Uterus (tissue), 2 donors: ENCODE measurements around the gene HMX3.

Experiments used
- POLR2A ChIP-seq, 2 donors: fragments of 450-650 bp; IDR thresholded peaks; one replicate each; pipeline ENCODE4 v1.6.1; 2016; ENCODE audit warnings: antibody characterized with exemption in 2 of 2, mild to moderate bottlenecking in 1 of 2, moderate library complexity in 1 of 2
- TF ChIP-seq, protein P1 (sequence below), 4 experiments: fragments of 200-600 bp in 2 of 4; fragments of 450-650 bp in 2 of 4; sonication (generic) in 2 of 4; IDR thresholded peaks; one replicate each; pipeline ENCODE4 v1.5.1; 2016 to 2019; ENCODE audit warnings: antibody characterized with exemption in 4 of 4, mild to moderate bottlenecking in 2 of 4, moderate library complexity in 1 of 4

DNA sequence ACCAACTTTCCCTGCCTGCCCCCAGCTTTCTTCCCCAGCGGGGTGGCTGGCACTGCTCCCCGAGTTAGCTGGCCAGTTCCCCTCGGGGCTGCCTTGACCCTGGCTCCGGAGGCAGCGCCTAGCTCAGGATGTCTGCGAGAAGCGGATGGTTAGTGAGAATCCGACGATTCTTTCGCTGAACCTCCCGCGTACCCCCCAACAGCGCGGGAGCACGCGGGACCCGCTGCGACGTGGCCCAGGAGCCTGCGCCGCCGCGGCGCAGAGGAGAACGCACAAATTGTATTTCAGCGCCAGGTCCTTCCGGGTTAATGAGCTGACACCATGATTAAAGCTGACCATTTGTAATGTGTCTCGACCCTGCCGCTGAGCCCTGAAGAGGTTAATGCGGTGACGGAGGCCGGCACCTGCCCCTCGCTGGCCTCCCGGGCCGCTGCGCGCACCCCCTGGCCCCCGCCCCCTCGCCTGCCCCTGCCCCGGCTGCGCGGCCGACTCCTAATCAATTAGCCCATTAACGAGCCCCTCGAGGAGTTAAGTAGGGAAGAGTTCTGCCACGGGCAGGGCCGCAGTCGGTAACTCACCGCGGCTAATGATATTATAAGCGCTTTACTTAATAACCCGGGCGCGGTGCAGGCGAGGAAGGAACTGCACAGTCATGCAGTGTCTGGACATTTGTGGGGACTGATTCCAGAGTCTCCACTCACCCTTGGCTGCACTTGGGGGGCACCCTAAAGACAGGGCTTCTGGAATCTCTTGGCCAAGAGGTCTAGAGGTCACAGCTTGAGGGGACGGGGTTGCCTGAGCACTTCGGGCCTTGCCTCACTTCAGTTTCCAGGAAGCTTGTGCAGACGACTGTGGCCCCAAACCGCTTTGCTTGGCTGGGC lies 10.5 kb downstream of the HMX3 start:
- TF ChIP-seq, protein P1, sequence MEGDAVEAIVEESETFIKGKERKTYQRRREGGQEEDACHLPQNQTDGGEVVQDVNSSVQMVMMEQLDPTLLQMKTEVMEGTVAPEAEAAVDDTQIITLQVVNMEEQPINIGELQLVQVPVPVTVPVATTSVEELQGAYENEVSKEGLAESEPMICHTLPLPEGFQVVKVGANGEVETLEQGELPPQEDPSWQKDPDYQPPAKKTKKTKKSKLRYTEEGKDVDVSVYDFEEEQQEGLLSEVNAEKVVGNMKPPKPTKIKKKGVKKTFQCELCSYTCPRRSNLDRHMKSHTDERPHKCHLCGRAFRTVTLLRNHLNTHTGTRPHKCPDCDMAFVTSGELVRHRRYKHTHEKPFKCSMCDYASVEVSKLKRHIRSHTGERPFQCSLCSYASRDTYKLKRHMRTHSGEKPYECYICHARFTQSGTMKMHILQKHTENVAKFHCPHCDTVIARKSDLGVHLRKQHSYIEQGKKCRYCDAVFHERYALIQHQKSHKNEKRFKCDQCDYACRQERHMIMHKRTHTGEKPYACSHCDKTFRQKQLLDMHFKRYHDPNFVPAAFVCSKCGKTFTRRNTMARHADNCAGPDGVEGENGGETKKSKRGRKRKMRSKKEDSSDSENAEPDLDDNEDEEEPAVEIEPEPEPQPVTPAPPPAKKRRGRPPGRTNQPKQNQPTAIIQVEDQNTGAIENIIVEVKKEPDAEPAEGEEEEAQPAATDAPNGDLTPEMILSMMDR (IDR thresholded peaks at IDR 0.05), result no peak
- no peak for TF ChIP-seq POLR2A (IDR thresholded peaks at IDR 0.05)
